A673 (cell line): ENCODE measurements around the gene AGBL5.

Experiments
- EZH2 ChIP-seq: fragments of 200-600 bp; sonication (generic); IDR thresholded peaks from 2 replicates; pipeline ENCODE4 v1.6.1; 2017; ENCODE audit warnings: borderline replicate concordance, low read depth, mild to moderate bottlenecking, mixed read lengths, antibody characterized with exemption, low read length; ENCODE audit not compliant: poor library complexity, severe bottlenecking
- TF ChIP-seq, protein P1 (sequence below): fragments of 300-800, 200-600 bp; sonication (generic); conservative IDR thresholded peaks from 2 replicates; pipeline ENCODE4 v1.5.1; 2017; ENCODE audit warnings: low read depth, mild to moderate bottlenecking, antibody characterized with exemption, low read length, moderate library complexity, mixed read lengths

DNA sequence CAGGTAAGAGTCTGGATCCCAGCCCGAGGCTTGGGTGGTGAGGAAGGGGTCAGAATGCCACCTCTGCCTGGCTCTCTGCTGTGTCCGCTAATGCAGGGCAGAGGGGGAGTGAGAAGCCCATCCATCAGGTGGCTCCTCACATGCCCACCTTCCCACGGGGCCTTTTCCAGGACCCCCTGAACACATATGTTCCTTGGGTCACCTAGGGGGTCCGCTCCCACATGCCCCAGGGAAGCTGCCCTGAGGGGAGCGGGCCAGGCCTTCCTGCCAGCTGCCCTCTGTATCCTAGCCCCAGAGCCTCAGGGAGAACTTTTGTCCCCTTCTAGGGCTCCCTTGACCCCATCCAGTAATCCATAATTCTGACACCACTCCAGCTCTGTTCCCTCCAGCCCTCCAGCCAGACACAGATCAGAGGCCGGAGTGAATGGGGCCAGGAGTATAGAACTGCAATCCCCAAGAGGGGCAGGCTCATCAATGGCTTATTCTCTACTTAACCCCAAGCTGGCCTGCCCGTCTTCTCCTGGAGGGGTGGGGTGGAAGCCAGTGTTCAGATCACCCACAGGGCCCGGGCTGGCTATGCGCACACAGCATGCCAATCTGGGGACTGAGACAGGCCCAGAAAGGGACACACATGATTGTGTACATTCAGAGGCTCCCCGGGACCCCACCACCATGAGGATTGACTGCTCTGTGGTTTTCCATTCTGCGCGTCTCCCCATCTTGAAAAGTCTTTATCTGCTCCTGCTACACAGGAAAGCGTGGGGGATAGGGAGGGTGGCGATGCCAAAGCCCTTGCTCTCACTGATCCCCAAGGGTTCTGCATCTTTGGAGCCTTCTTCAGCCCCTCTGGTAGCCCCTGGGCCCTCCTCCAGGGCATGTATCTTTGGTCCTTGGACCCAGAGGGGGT, 28.0 kb downstream of the AGBL5 start:
- TF ChIP-seq EZH2: no peak
- TF ChIP-seq, protein P1, sequence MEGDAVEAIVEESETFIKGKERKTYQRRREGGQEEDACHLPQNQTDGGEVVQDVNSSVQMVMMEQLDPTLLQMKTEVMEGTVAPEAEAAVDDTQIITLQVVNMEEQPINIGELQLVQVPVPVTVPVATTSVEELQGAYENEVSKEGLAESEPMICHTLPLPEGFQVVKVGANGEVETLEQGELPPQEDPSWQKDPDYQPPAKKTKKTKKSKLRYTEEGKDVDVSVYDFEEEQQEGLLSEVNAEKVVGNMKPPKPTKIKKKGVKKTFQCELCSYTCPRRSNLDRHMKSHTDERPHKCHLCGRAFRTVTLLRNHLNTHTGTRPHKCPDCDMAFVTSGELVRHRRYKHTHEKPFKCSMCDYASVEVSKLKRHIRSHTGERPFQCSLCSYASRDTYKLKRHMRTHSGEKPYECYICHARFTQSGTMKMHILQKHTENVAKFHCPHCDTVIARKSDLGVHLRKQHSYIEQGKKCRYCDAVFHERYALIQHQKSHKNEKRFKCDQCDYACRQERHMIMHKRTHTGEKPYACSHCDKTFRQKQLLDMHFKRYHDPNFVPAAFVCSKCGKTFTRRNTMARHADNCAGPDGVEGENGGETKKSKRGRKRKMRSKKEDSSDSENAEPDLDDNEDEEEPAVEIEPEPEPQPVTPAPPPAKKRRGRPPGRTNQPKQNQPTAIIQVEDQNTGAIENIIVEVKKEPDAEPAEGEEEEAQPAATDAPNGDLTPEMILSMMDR: no peak
